PC-9 (cell line): ENCODE results near the gene FOXF2. TPM values are rescaled to one million over a fixed set of nuclear protein-coding genes. Genes with fewer than 3 reads are reported as not detected.

ENCODE experiments used
- BruUV-seq: library from RNA; stranded (reverse); fragments of 400-500 nt; replicated peaks from 2 replicates; lab custom pipeline; 2021; lab: Mats Ljungman, UMichigan
- CTCF ChIA-PET: fragments of 300-600 bp; sonication (Branson Sonifier 250); formaldehyde crosslinking; loops from one replicate; lab custom pipeline; 2022; ENCODE audit warnings: antibody characterized with exemption; lab: Charles Lee
- POLR2A ChIA-PET: fragments of 300-600 bp; sonication (Branson Sonifier 250); formaldehyde crosslinking; loops from one replicate; lab custom pipeline; 2022; ENCODE audit warnings: antibody characterized with exemption; ENCODE audit not compliant: unreplicated experiment; lab: Charles Lee
- DNase-seq, 2 experiments: peaks; one replicate each; pipeline versions ENCODE4 v3.0.0 to v3.0.0-alpha.2; 2015 to 2022; ENCODE audit warnings: mixed read lengths in 1 of 2
- H2AFZ ChIP-seq: fragments of 200-600 bp; sonication (generic); 2 replicates; pipeline ENCODE4 v1.8.1; 2017; ENCODE audit warnings: antibody characterized with exemption
- H3F3A ChIP-seq: fragments of 200-600 bp; sonication (generic); 2 replicates; pipeline ENCODE4 v1.8.1; 2017; ENCODE audit warnings: antibody characterized with exemption, mild to moderate bottlenecking, low read depth; ENCODE audit not compliant: insufficient read depth
- H3K27ac ChIP-seq: fragments of 200-600 bp; sonication (generic); 2 replicates; pipeline ENCODE4 v1.6.1; 2016; ENCODE audit warnings: mixed run types
- H3K27me3 ChIP-seq: fragments of 200-600 bp; sonication (generic); 2 replicates; pipeline ENCODE4 v1.6.1; 2016; ENCODE audit warnings: low read depth, mixed run types; ENCODE audit not compliant: insufficient read depth
- H3K36me3 ChIP-seq: fragments of 200-600 bp; sonication (generic); 2 replicates; pipeline ENCODE4 v1.6.1; 2016; ENCODE audit warnings: low read depth, mixed run types
- H3K4me1 ChIP-seq: fragments of 200-600 bp; sonication (generic); replicated peaks from 2 replicates; pipeline ENCODE4 v1.6.1; 2016; ENCODE audit warnings: mixed run types; ENCODE audit not compliant: insufficient read depth
- H3K4me2 ChIP-seq: fragments of 200-600 bp; sonication (generic); 2 replicates; pipeline ENCODE4 v1.6.1; 2017; ENCODE audit warnings: mixed run types
- H3K4me3 ChIP-seq: fragments of 200-600 bp; sonication (generic); 2 replicates; pipeline ENCODE4 v1.6.1; 2016; ENCODE audit warnings: mixed run types
- H3K79me2 ChIP-seq: fragments of 200-600 bp; sonication (generic); 2 replicates; pipeline ENCODE4 v1.6.1; 2017; ENCODE audit warnings: low read depth, mixed run types
- H3K9me2 ChIP-seq: fragments of 200-600 bp; sonication (generic); 2 replicates; pipeline ENCODE4 v1.8.1; 2017; ENCODE audit warnings: mild to moderate bottlenecking; ENCODE audit not compliant: insufficient read depth
- H3K9me3 ChIP-seq: fragments of 200-600 bp; sonication (generic); 2 replicates; pipeline ENCODE4 v1.8.1; 2016; ENCODE audit warnings: low read depth; ENCODE audit not compliant: insufficient read depth
- H4K20me1 ChIP-seq: fragments of 200-600 bp; sonication (generic); 2 replicates; pipeline ENCODE4 v1.8.1; 2017; ENCODE audit not compliant: insufficient read depth
- CTCF ChIP-seq: fragments of 200-600 bp; sonication (generic); conservative IDR thresholded peaks from 2 replicates; pipeline ENCODE4 v1.6.1; 2017; ENCODE audit warnings: mixed run types, antibody characterized with exemption, mild to moderate bottlenecking, moderate library complexity
- EZH2 ChIP-seq: fragments of 200-600 bp; sonication (generic); IDR thresholded peaks from 2 replicates; pipeline ENCODE4 v1.8.0; 2017; ENCODE audit warnings: antibody characterized with exemption, low read depth
- intact Hi-C: fragments of 100-400 bp; cut with micrococcal nuclease; formaldehyde crosslinking; loops from one replicate; pipeline ENCODE4 v1.10.0; 2022; ENCODE audit not compliant: unreplicated experiment
- total RNA-seq: library from RNA; stranded (reverse); gene quantifications from 2 replicates; pipeline ENCODE4 v1.2.3, GENCODE V29; 2021

The FOXF2 gene
- total RNA-seq, 1 experiment from 2014 or later = not detected

- POLR2A ChIA-PET = no interaction called here
- Histone ChIP-seq H3K4me1 (no peaks in the 10 kb centered on the region), H3K79me2 (no peaks in the 10 kb centered on the region), H3F3A (no peaks in the 10 kb centered on the region), H2AFZ (no peak overlapping the region), H3K27ac (no peak overlapping the region), H3K4me2 (no peak overlapping the region), H3K36me3 (no peaks in the 10 kb centered on the region), H3K27me3 (0 out of 2 replicates have a peak, but pooled peaks cover 8% of the 10 kb centered on the region), H4K20me1 (no peaks in the 10 kb centered on the region), H3K9me3 (no peaks in the 10 kb centered on the region), H3K4me3 (no peak overlapping the region), H3K9me2 (no peaks in the 10 kb centered on the region)
- DNase-seq = no peak
- BruUV-seq = no TSS peak
- CTCF ChIA-PET = interaction anchor here (0.6 to 0.7 kb wide), 3 partner anchors 283 to 622 kb away, joined by 3 read pairs; no protein-coding TSS in a partner anchor
- intact Hi-C loops = loop anchor here (10.0 kb wide), 1 partner anchor 627 kb away; no protein-coding TSS in a partner anchor
- no peak for TF ChIP-seq CTCF
These were observed 32.9 kb downstream of the FOXF2 start for GRCh38 chr6:1422290-1422689.

GRCh38 chr6:1423578-1423977 lies 34.2 kb downstream of the FOXF2 start:
- intact Hi-C loops = loop anchor here (10.0 kb wide), 1 partner anchor 629 kb away; no protein-coding TSS in a partner anchor

GRCh38 chr6:1424306-1424927 lies 35.0 kb downstream of the FOXF2 start:
- Histone ChIP-seq H3K36me3 (no peaks in the 10 kb centered on the region), H3K4me1 (no peaks in the 10 kb centered on the region), H3K4me2 (0 out of 2 replicates have a peak overlapping the region, but pooled peaks have one; percentile 20), H3F3A (no peaks in the 10 kb centered on the region), H4K20me1 (no peaks in the 10 kb centered on the region), H3K9me3 (no peaks in the 10 kb centered on the region), H3K27ac (no peak overlapping the region), H2AFZ (no peak overlapping the region), H3K9me2 (no peaks in the 10 kb centered on the region), H3K4me3 (no peak overlapping the region), H3K79me2 (no peaks in the 10 kb centered on the region), H3K27me3 (0 out of 2 replicates have a peak, but pooled peaks cover 8% of the 10 kb centered on the region)
- intact Hi-C loops = loop anchor here (2.0 to 10.0 kb wide), 2 partner anchors 630 to 1236 kb away; no protein-coding TSS in a partner anchor
- peak in 1 of 2 experiments; percentile 45 for DNase-seq
- CTCF ChIA-PET = interaction anchor here (0.6 to 0.9 kb wide), 4 partner anchors 53 to 864 kb away, joined by 3 to 6 read pairs (median 3); no protein-coding TSS in a partner anchor
- no TSS peak for BruUV-seq
- peak; percentile 68 for TF ChIP-seq CTCF
- no peak for TF ChIP-seq EZH2
- POLR2A ChIA-PET = interaction anchor here (0.6 kb wide), 1 partner anchor 732 kb away, joined by 40 read pairs; no protein-coding TSS in a partner anchor

More at GRCh38 chr6:1423578-1423977, 34.2 kb downstream of the FOXF2 start:
- H3K9me3 ChIP-seq = no peaks in the 10 kb centered on the region
- no peaks in the 10 kb centered on the region for H3F3A ChIP-seq
- H3K4me2 ChIP-seq = no peak overlapping the region
- H3K36me3 ChIP-seq = no peaks in the 10 kb centered on the region
- ChIA-PET POLR2A (interaction anchor here (0.6 kb wide), 1 partner anchor 387 kb away, joined by 4 read pairs; no protein-coding TSS in a partner anchor), CTCF (no interaction called here)
- no peaks in the 10 kb centered on the region for H4K20me1 ChIP-seq
- TF ChIP-seq EZH2 = no peak
- TF ChIP-seq CTCF = no peak
- no peaks in the 10 kb centered on the region for H3K79me2 ChIP-seq
- 0 out of 2 replicates have a peak, but pooled peaks cover 8% of the 10 kb centered on the region for H3K27me3 ChIP-seq
- BruUV-seq = no TSS peak
- no peak overlapping the region for H3K4me3 ChIP-seq
- H2AFZ ChIP-seq = no peak overlapping the region
- no peak overlapping the region for H3K27ac ChIP-seq
- no peaks in the 10 kb centered on the region for H3K9me2 ChIP-seq
- DNase-seq = no peak
- no peaks in the 10 kb centered on the region for H3K4me1 ChIP-seq
